H9 (cell line): ENCODE measurements around the gene SLC39A8. TPM values are rescaled to one million over a fixed set of nuclear protein-coding genes. Genes with fewer than 3 reads are reported as not detected.

Experiments used
- DNase-seq: peaks from one replicate; pipeline ENCODE4 v3.0.0-alpha.2; 2017
- H2AFZ ChIP-seq: one replicate; pipeline ENCODE4 v1.6.1; 2013; ENCODE audit warnings: mild to moderate bottlenecking, low read length, control low read depth, moderate library complexity
- H2AK5ac ChIP-seq: 2 replicates; pipeline ENCODE4 v1.6.1; 2013; ENCODE audit warnings: low read length, control low read depth, mixed read lengths; ENCODE audit not compliant: insufficient read length
- H2BK120ac ChIP-seq: one replicate; pipeline ENCODE4 v1.6.1; 2013; ENCODE audit warnings: low read depth, mild to moderate bottlenecking, low read length, control low read depth, inconsistent platforms; ENCODE audit not compliant: poor library complexity, severe bottlenecking
- H2BK12ac ChIP-seq: 2 replicates; pipeline ENCODE4 v1.6.1; 2013; ENCODE audit warnings: low read length, control low read depth, mixed read lengths, low read depth; ENCODE audit not compliant: insufficient read length
- H2BK15ac ChIP-seq: 2 replicates; pipeline ENCODE4 v1.6.1; 2013; ENCODE audit warnings: low read depth, low read length, control low read depth
- H2BK20ac ChIP-seq: one replicate; pipeline ENCODE4 v1.6.1; 2013; ENCODE audit warnings: low read depth, mild to moderate bottlenecking, low read length, control low read depth, inconsistent platforms; ENCODE audit not compliant: poor library complexity, severe bottlenecking
- H2BK5ac ChIP-seq: 2 replicates; pipeline ENCODE4 v1.6.1; 2013; ENCODE audit warnings: low read length, control low read depth, mixed read lengths; ENCODE audit not compliant: insufficient read length
- H3K14ac ChIP-seq: 2 replicates; pipeline ENCODE4 v1.6.1; 2013; ENCODE audit warnings: low read length, control low read depth; ENCODE audit not compliant: insufficient read depth
- H3K18ac ChIP-seq: 2 replicates; pipeline ENCODE4 v1.6.1; 2013; ENCODE audit warnings: low read depth, mild to moderate bottlenecking, mixed read lengths, low read length, control low read depth; ENCODE audit not compliant: insufficient read length
- H3K23ac ChIP-seq: 2 replicates; pipeline ENCODE4 v1.6.1; 2013; ENCODE audit warnings: low read length, control low read depth, mixed read lengths, low read depth; ENCODE audit not compliant: insufficient read length
- H3K23me2 ChIP-seq: 2 replicates; pipeline ENCODE4 v1.6.1; 2013; ENCODE audit warnings: low read depth, mild to moderate bottlenecking, mixed read lengths, low read length, control low read depth; ENCODE audit not compliant: insufficient read length, poor library complexity, severe bottlenecking
- H3K27ac ChIP-seq: 2 replicates; pipeline ENCODE4 v1.5.1; 2013; ENCODE audit warnings: low read length, control low read depth, mixed read lengths, low read depth; ENCODE audit not compliant: insufficient read length
- H3K27me3 ChIP-seq: 2 replicates; pipeline ENCODE4 v1.6.1; 2013; ENCODE audit warnings: low read length, control low read depth, inconsistent platforms; ENCODE audit not compliant: insufficient read depth
- H3K4ac ChIP-seq: 2 replicates; pipeline ENCODE4 v1.6.1; 2013; ENCODE audit warnings: low read depth, mild to moderate bottlenecking, control low read depth, inconsistent platforms, low read length, moderate library complexity
- H3K4me1 ChIP-seq: 2 replicates; pipeline ENCODE4 v1.6.1; 2013; ENCODE audit warnings: low read length, control low read depth, inconsistent platforms; ENCODE audit not compliant: insufficient read depth
- H3K4me2 ChIP-seq: 2 replicates; pipeline ENCODE4 v1.6.1; 2013; ENCODE audit warnings: low read length, control low read depth, mixed read lengths; ENCODE audit not compliant: insufficient read length, insufficient read depth
- H3K56ac ChIP-seq: 2 replicates; pipeline ENCODE4 v1.6.1; 2013; ENCODE audit warnings: low read depth, mild to moderate bottlenecking, mixed read lengths, low read length, control low read depth; ENCODE audit not compliant: insufficient read length
- H3K79me1 ChIP-seq: 2 replicates; pipeline ENCODE4 v1.6.1; 2013; ENCODE audit warnings: low read depth, mild to moderate bottlenecking, moderate library complexity, low read length, control low read depth, inconsistent platforms; ENCODE audit not compliant: insufficient read depth, poor library complexity, severe bottlenecking
- H3K79me2 ChIP-seq: 2 replicates; pipeline ENCODE4 v1.6.1; 2013; ENCODE audit warnings: low read length, control low read depth, inconsistent platforms; ENCODE audit not compliant: insufficient read depth
- H3K9ac ChIP-seq: 2 replicates; pipeline ENCODE4 v1.6.1; 2013; ENCODE audit warnings: low read length, control low read depth, mixed read lengths; ENCODE audit not compliant: insufficient read length; ENCODE audit errors: extremely low read depth
- H3K9me3 ChIP-seq: one replicate; pipeline ENCODE4 v1.6.1; 2013; ENCODE audit warnings: low read depth, low read length, inconsistent platforms; ENCODE audit not compliant: control insufficient read depth
- H3T11ph ChIP-seq: one replicate; pipeline ENCODE4 v1.6.1; 2013; ENCODE audit warnings: mild to moderate bottlenecking, low read length, control low read depth, inconsistent platforms
- H4K20me1 ChIP-seq: one replicate; pipeline ENCODE4 v1.6.1; 2013; ENCODE audit not compliant: control insufficient read depth, insufficient read length, insufficient read depth
- H4K5ac ChIP-seq: 2 replicates; pipeline ENCODE4 v1.6.1; 2013; ENCODE audit warnings: low read depth, mild to moderate bottlenecking, mixed read lengths, low read length, control low read depth; ENCODE audit not compliant: insufficient read length
- H4K8ac ChIP-seq: replicated peaks from 2 replicates; pipeline ENCODE4 v1.6.1; 2013; ENCODE audit warnings: low read length, control low read depth, mixed read lengths, low read depth; ENCODE audit not compliant: insufficient read length
- H4K91ac ChIP-seq: 2 replicates; pipeline ENCODE4 v1.6.1; 2013; ENCODE audit warnings: low read depth, mild to moderate bottlenecking, moderate library complexity, mixed read lengths, low read length, control low read depth; ENCODE audit not compliant: insufficient read length
- H3K27ac Mint-ChIP-seq, 3 experiments: 2 replicates in 2 of 3; 3 replicates in 1 of 3; pipeline ENCODE4 v1.8.0; 2020 to 2021; ENCODE audit warnings: mixed read lengths in 3 of 3, mild to moderate bottlenecking in 1 of 3, moderate library complexity in 1 of 3
- H3K27me3 Mint-ChIP-seq: 2 replicates; pipeline ENCODE4 v1.8.0; 2021; ENCODE audit warnings: low read depth, mild to moderate bottlenecking, moderate library complexity, mixed read lengths
- H3K36me3 Mint-ChIP-seq, 3 experiments: 2 replicates in 2 of 3; 3 replicates in 1 of 3; pipeline ENCODE4 v1.8.0; 2020 to 2021; ENCODE audit warnings: low read depth in 3 of 3, mixed read lengths in 3 of 3; ENCODE audit not compliant: insufficient read depth in 1 of 3
- H3K4me1 Mint-ChIP-seq, 2 experiments: 2 replicates each; pipeline ENCODE4 v1.8.0; 2020; ENCODE audit warnings: mixed read lengths in 2 of 2
- H3K4me3 Mint-ChIP-seq, 2 experiments: 2 replicates in 1 of 2; 3 replicates in 1 of 2; pipeline ENCODE4 v1.8.0; 2020 to 2021; ENCODE audit warnings: mild to moderate bottlenecking in 2 of 2, mixed read lengths in 2 of 2, moderate library complexity in 1 of 2
- H3K9me3 Mint-ChIP-seq, 2 experiments: 2 replicates in 1 of 2; 3 replicates in 1 of 2; pipeline ENCODE4 v1.8.0; 2020; ENCODE audit warnings: mild to moderate bottlenecking in 2 of 2, mixed read lengths in 2 of 2, moderate library complexity in 1 of 2
- WGBS: extraction: QIAGEN DNeasy Blood & Tissue Kit; methylation state at CpG from one replicate; pipeline ENCODE4 v1.1.7; 2013; ENCODE audit warnings: missing lambda C conversion rate, low lambda C conversion rate, mixed read lengths; ENCODE audit not compliant: insufficient read length; ENCODE audit errors: extremely low coverage; 5-methylcytosine and 5-hydroxymethylcytosine counted together
- total RNA-seq: library from RNA; stranded (reverse); gene quantifications from 2 replicates; pipeline ENCODE4 v1.2.1, GENCODE V29; 2021
- TF ChIP-seq, protein P1 (sequence below): fragments of 200-600 bp; sonication (generic); conservative IDR thresholded peaks from 3 replicates; pipeline ENCODE4 v1.8.0; 2021; ENCODE audit warnings: antibody characterized with exemption, mild to moderate bottlenecking

SLC39A8 gene
- total RNA-seq, 1 experiment from 2014 or later, result 11.0 TPM

DNA sequence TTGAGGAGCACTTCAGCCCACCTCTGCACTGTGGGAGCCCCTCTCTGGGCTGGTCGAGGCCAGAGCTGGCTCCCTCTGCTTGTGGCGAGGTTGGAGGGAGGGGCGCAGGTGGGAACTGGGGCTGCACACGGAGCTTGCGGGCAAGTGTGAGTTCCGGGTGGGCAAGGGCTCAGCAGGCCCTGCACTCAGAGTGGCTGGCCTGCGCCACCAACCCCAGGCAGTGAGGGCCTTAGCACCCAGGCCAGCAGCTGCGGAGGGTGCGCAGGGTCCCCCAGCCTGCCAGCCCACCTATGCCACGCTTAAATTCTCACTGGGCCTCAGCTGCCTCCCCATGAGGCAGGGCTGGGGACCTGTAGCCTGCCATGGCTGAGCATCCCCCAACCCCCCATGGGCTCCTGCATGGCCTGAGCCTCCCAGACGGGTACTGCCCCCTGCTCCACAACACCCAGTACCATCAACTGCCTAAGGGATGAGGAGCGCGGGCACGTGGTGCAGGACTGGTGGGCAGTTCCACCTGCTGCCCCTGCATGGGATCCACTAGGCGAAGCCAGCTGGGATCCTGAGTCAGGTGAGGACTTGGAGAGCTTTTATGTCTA lies 110.9 kb downstream of the SLC39A8 start:
- H3K23me2 ChIP-seq, result no peaks in the 10 kb centered on the region
- H3K27ac ChIP-seq, result no peak overlapping the region
- H3K4me3 Mint-ChIP-seq, result no peak overlapping the region
- no peaks in the 10 kb centered on the region for H3K79me1 ChIP-seq
- TF ChIP-seq, protein P1, sequence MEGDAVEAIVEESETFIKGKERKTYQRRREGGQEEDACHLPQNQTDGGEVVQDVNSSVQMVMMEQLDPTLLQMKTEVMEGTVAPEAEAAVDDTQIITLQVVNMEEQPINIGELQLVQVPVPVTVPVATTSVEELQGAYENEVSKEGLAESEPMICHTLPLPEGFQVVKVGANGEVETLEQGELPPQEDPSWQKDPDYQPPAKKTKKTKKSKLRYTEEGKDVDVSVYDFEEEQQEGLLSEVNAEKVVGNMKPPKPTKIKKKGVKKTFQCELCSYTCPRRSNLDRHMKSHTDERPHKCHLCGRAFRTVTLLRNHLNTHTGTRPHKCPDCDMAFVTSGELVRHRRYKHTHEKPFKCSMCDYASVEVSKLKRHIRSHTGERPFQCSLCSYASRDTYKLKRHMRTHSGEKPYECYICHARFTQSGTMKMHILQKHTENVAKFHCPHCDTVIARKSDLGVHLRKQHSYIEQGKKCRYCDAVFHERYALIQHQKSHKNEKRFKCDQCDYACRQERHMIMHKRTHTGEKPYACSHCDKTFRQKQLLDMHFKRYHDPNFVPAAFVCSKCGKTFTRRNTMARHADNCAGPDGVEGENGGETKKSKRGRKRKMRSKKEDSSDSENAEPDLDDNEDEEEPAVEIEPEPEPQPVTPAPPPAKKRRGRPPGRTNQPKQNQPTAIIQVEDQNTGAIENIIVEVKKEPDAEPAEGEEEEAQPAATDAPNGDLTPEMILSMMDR, result no peak
- no peak overlapping the region for H3K9ac ChIP-seq
- H3K4me2 ChIP-seq, result no peak overlapping the region
- H2AK5ac ChIP-seq, result no peak overlapping the region
- no peak overlapping the region for H4K8ac ChIP-seq
- no peaks in the 10 kb centered on the region for H3K4me1 ChIP-seq
- no peaks in the 10 kb centered on the region for H3K4me1 Mint-ChIP-seq
- peaks cover 20 to 22% of the 10 kb centered on the region in 2 experiments for H3K9me3 Mint-ChIP-seq
- H2BK120ac ChIP-seq, result no peak overlapping the region
- H2AFZ ChIP-seq, result no peak overlapping the region
- no peak overlapping the region for H3K14ac ChIP-seq
- no CpG with 5 or more reads among the region's 15 CpGs for WGBS
- no peak overlapping the region for H3K18ac ChIP-seq
- no peaks in the 10 kb centered on the region for H3K27me3 ChIP-seq
- H2BK12ac ChIP-seq, result no peak overlapping the region
- no peak overlapping the region for H3T11ph ChIP-seq
- no peak overlapping the region for H4K91ac ChIP-seq
- H3K36me3 Mint-ChIP-seq, result peaks cover 7 to 20% (median 8%) of the 10 kb centered on the region in 3 experiments; a peak in 4 of 7 replicates
- H2BK20ac ChIP-seq, result no peak overlapping the region
- H3K79me2 ChIP-seq, result no peaks in the 10 kb centered on the region
- H3K27me3 Mint-ChIP-seq, result peaks cover 2% of the 10 kb centered on the region; the same call in 1 of the 2 replicates
- DNase-seq, result no peak
- no peak overlapping the region for H2BK5ac ChIP-seq
- H3K4ac ChIP-seq, result no peak overlapping the region
- no peak overlapping the region for H2BK15ac ChIP-seq
- H3K56ac ChIP-seq, result no peak overlapping the region
- no peak overlapping the region for H4K5ac ChIP-seq
- peaks cover 6% of the 10 kb centered on the region for H3K9me3 ChIP-seq
- H3K27ac Mint-ChIP-seq, result no peak overlapping the region
- no peaks in the 10 kb centered on the region for H4K20me1 ChIP-seq
- H3K23ac ChIP-seq, result no peak overlapping the region
